HCEC 1CT (cell line): ENCODE data around the gene ELL3.
"Not testable (repeated sequence)": the region's sequence is repeated elsewhere in the genome, so short reads cannot be mapped to it uniquely, and the experiment has no call there.

ENCODE experiments used
- DNase-seq: peaks from one replicate; pipeline ENCODE4 v3.0.0-alpha.2; 2017

ELL3 gene, protein sequence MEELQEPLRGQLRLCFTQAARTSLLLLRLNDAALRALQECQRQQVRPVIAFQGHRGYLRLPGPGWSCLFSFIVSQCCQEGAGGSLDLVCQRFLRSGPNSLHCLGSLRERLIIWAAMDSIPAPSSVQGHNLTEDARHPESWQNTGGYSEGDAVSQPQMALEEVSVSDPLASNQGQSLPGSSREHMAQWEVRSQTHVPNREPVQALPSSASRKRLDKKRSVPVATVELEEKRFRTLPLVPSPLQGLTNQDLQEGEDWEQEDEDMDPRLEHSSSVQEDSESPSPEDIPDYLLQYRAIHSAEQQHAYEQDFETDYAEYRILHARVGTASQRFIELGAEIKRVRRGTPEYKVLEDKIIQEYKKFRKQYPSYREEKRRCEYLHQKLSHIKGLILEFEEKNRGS

GRCh38 chr15:43776718-43777266, at the start of gene ELL3:
TSS of gene ELL3 (minus strand) at chr15:43776966. CDS start at chr15:43776901, 65 bp downstream.
- DNase-seq, result peak; percentile 69

DNA sequence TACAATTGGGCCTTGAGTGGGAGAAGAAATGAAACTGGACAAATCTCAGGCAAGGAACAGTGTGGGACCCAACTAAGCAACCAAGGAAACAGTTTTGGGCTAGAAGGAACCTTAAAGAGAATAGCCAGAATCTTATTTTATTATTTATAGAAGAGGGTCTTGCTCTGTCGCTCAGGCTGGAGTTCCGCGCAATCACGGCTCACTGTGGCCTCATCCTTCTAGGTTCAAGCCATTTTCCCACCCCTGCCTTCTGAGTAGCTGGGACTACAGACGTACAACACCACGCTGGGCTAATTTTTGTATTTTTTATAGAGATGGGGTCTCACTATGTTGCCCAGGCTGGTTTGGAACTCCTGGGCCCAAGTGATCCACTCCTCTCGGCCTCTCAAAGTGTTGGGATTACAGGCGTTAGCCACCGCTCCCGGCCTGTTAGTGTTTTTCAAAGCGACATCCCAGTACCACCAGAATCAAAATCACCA, 49.3 kb upstream of the ELL3 start:
- DNase-seq, result no peak

DNA sequence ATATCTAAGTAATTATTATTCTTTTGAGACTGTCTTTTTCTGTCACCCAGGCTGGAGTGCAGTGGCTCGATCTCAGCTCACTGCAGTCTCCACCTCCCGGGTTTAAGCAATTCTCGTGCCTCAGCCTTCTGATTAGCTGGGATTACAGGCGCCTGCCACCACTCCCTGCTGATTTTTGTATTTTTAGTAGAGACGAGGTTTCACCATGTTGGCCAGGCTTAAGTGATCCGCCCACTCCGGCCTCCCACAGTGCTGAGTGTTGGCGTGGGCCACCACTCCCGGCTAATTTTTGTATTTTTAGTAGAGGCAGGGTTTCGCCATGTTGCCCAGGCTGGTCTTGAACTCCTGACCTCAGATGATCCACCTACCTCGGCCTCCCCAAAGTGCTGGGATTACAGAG, 48.5 kb upstream of the ELL3 start:
- DNase-seq, result not testable (repeated sequence)

GRCh38 chr15:43824302-43825246, 47.8 kb upstream of the ELL3 start, which contains the start of gene MFAP1:
TSS of gene MFAP1 (minus strand) at chr15:43824690. CDS start at chr15:43824569, 121 bp downstream.
- DNase-seq, result peak; percentile 98

DNA sequence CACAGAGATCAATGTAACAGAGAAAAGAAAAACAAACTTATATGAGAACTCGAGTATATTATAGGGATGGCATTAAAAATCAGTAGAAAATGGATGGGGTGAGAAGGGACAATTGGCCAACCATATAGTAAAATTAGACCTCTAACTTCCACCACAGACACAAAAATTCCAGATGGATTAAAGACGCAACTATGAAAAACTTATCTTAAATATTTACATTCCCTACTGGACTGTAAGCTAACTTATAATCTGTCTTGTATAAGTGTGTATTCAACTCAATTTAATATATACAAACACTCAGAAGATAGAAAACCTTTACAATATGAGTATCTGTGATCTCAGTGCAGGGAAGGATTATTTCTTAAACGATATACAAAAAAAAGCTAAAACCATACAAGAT, 44.7 kb upstream of the ELL3 start:
- DNase-seq, result no peak

GRCh38 chr15:43815064-43815463, 38.3 kb upstream of the ELL3 start:
- DNase-seq, result not testable (repeated sequence)

GRCh38 chr15:43808960-43809678, 32.4 kb upstream of the ELL3 start:
- no peak for DNase-seq

DNA sequence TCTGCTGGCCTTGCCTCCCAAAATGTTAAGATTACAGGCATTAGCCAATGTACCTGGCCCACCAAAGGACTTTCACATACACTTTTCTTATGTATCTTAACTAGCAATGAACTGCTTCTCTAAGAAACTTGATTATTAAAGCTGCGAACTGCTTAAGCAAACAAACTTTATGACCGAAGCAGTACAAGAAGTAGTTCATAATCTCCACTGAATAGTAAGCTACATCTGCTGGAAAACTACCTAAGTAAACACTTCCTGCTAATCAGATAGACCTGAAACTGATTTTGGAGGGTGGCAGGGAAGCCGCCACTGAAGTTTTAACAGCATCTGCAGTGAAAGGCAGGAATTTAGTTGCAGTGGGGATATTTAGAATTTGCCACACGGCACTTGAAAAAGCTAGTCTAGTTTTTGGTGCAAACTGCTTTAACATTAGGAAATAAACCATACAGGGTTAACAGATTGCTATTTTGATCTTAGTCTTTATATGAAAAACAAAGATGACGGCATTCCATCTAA, 31.7 kb upstream of the ELL3 start:
- no peak for DNase-seq

GRCh38 chr15:43802676-43803075, 25.9 kb upstream of the ELL3 start:
- not testable (repeated sequence) for DNase-seq

DNA sequence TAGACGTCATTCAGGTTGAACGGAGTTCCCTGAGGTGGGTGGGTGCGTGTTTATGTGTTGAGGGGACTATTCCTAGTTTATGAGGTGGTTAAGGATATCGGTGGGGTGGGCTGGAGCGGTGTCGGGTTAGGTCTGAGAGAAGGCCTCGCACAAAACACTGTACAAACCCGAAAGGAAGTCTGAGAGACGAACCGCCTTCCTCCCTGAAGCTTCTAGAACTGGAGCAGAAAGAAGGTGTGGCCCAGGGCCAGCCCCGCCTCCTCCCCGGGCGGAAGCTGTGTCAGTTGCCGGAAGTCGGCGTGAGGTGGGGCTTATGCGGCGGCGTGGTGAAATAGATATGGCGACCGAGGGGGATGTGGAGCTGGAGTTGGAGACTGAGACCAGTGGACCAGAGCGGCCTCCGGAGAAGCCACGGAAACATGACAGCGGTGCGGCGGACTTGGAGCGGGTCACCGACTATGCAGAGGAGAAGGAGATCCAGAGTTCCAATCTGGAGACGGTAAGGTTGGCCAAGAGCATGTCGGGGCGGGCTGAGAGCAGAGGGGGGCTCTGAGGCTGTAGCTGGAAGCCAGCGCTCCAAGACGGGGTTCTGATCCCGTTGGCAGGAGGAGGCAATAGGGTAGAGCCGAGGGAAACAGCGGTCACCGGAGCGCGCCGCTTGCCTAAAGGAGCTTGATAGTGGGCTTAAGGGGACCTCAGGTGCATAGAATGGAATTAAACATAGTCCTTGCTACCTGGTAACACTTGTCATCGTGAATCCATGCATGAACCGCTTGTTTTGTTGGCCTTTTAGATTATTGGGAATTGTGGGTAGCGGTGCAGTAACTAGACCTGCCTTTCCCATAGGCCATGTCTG, 23.7 kb upstream of the ELL3 start, which contains the start of gene HYPK:
HYPK (plus strand) TSS at position 314 of the 856 bp plus-strand sequence; CDS start at position 338, 24 bp downstream.
- DNase-seq, result peak; percentile 85

DNA sequence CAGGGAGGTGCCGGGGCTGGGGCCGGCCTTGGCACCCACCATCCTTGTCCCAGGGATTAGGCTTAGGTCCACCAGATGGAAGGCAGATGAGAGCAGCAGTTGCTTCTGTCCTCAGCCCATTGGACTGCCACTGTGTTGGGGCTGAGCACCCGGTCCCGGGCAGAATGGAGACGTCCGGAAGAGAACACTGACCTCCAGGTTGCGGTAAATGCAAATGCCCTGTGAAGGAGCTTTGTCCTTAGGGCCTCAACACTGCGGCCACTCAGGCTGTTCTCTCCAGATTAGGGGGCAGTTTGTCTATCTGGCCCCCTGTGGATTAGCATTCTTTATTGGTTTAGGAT, 23.1 kb upstream of the ELL3 start, which contains the start of gene SERINC4:
SERINC4 (minus strand) TSS at position 276 of the 341 bp plus-strand sequence; CDS start at position 42, 234 bp downstream.
- DNase-seq, result no peak

GRCh38 chr15:43799209-43799944, 22.6 kb upstream of the ELL3 start:
- no peak for DNase-seq

GRCh38 chr15:43796566-43796965, 19.8 kb upstream of the ELL3 start:
- no peak for DNase-seq

DNA sequence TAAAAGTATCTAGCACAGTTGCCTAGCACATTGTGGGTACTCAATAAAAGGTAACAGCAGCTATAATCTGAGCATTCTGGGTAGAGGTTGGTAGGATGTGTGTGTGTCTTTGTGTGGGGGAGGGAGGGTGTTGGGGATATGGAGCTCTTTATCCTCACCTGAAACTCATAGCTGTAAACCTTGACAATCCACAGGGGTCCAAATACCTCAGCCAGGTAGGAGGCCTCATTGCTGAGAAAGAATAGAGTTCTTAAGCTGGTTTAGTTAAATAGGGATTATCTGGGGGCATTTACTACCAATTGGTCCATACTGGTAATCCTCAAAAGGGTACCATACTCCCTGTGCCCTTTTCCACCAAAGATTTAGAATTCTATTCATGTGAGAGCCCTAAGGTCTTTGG, 19.2 kb upstream of the ELL3 start:
- no peak for DNase-seq

DNA sequence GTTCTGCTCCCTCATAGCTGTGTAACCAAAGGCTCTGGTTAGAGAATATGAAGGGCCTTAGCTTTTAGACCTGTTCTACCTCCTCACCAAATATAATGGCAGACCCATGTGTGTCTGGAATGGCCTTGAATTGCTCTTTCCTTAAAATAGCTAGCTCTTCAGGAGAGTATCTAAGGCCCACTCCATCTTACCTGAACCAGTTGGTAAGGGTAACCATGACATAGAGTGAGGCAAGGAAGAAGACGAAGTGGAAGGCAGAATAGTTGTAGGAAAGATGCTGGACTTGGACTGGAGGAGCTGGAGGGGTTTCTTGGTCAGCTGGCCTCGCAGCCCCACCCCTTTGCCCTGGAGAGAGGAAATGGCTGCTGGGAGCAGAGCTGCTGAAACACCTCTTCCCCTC, 18.4 kb upstream of the ELL3 start:
- no peak for DNase-seq

DNA sequence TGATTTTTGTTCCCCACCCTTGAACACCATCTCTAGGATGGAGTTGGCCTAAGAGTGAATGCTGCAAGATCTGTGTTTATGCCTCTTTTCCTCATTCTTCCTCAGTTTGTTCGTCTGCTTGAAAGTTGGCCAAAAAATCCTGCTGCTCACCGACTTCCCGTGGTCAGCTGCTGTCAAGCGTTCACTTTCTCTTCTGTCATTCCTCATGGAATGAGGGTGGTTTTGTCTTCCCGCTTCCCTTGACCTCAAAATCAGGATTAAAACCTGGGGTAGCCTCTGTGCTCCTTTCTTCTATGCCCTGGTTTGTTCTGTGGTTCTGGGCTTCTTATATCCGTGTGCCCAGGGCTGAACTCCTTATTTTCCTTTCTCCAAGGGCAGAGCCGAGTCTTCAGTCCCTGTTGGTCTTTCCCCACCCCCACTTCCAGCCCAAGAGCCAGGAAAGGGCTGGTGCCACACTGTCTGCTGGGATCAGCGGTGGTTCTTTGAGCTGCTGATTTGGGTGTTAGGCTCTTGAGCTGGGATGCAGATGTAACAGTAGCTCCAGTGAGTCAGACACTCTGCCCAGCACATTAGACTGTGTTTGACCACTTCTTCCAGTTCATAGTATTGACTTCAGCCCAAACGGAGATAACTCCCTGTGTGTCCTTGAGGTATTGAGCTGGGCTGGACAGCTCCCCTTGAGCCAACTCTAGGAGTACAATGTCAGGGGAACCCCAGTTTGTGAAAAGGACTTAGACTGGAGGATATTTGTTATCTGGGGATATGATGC, 17.7 kb upstream of the ELL3 start:
- no peak for DNase-seq

DNA sequence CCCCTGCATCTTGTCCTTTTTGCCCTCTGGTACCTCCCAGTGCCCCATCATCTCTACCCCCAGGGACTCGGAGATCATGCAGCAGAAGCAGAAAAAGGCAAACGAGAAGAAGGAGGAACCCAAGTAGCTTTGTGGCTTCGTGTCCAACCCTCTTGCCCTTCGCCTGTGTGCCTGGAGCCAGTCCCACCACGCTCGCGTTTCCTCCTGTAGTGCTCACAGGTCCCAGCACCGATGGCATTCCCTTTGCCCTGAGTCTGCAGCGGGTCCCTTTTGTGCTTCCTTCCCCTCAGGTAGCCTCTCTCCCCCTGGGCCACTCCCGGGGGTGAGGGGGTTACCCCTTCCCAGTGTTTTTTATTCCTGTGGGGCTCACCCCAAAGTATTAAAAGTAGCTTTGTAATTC, 16.9 kb upstream of the ELL3 start:
- no peak for DNase-seq

DNA sequence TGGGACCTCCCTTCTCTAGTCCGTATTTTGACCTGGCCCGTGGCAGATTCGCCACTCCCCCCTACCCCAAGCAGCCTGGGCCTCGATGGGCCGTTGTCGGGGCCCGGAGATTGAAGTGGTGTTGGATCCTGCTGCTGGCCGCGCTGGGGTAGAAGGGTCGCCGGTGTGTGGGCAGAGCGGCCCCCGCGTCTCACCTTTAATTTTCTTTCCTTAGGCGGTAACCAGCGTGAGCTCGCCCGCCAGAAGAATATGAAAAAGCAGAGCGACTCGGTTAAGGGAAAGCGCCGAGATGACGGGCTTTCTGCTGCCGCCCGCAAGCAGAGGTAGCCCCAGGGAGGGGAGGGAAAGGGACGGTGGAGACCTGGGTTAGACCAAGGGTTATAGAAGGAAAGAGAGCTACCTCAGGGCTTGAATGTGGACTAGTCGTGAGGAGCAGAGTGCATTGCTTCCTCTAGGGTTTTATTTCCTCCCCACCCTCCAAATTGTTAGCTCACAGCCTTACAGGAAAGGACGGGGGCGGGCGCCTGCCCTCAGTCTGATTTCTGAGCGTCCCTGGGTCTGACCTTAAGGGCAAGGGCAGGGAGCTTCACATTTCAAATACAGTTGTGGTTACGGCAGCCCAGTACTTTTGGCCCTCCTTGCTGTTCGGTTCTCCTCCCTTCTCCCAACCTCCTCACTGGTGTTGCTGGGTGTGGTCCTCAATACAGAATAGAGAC, 16.2 kb upstream of the ELL3 start:
- peak; percentile 26 for DNase-seq
